Endothelial cell of umbilical vein (primary cell): ENCODE measurements around the gene STON2. TPM values are rescaled to one million over a fixed set of nuclear protein-coding genes. Genes with fewer than 3 reads are reported as not detected.
A peak's percentile ranks its signal among the peaks of the same experiment; 100 is the strongest.

Source experiments
- BruUV-seq: library from RNA; stranded (reverse); fragments of 400-500 nt; replicated peaks from 2 replicates; lab custom pipeline; 2021; lab: Mats Ljungman, UMichigan
- CTCF ChIA-PET: fragments of 300-600, 350-600 bp; sonication (Branson Sonifier 250); formaldehyde crosslinking; loops from one replicate; lab custom pipeline; 2021; ENCODE audit warnings: antibody characterized with exemption, inconsistent platforms; lab: Charles Lee
- POLR2A ChIA-PET: fragments of 300-600, 350-600 bp; sonication (Branson Sonifier 250); formaldehyde crosslinking; loops from one replicate; lab custom pipeline; 2021; ENCODE audit warnings: antibody characterized with exemption, inconsistent platforms; lab: Charles Lee
- DNase-seq: peaks from one replicate; pipeline ENCODE4 v3.0.0-alpha.2; 2011; ENCODE audit warnings: low read depth, low spot score
- FAIRE-seq: peaks from 2 replicates; lab custom pipeline; 2011; peaks lifted over from hg19 to GRCh38; lab: Jason Lieb, UNC
- H2AFZ ChIP-seq: 2 replicates; pipeline ENCODE4 v1.6.0; 2012; ENCODE audit warnings: low read depth, low read length, control low read depth, inconsistent platforms
- H3K27ac ChIP-seq: 2 replicates; pipeline ENCODE4 v1.5.1; 2011; ENCODE audit warnings: low read depth, mild to moderate bottlenecking, control low read depth, low read length, moderate library complexity; ENCODE audit not compliant: insufficient read depth
- H3K27me3 ChIP-seq, 2 experiments: 2 replicates each; pipeline versions ENCODE4 v1.6.0 to v1.6.1; 2011; ENCODE audit warnings: low read length in 2 of 2, mixed read lengths in 1 of 2; ENCODE audit not compliant: control insufficient read depth in 2 of 2, insufficient read depth in 2 of 2
- H3K36me3 ChIP-seq, 2 experiments: 2 replicates in 1 of 2; 3 replicates in 1 of 2; pipeline ENCODE4 v1.5.1; 2011; ENCODE audit warnings: low read length in 2 of 2, mild to moderate bottlenecking in 1 of 2, moderate library complexity in 1 of 2; ENCODE audit not compliant: control insufficient read depth in 2 of 2, insufficient read depth in 2 of 2; ENCODE audit errors: extremely low read depth in 1 of 2
- H3K4me1 ChIP-seq: 3 replicates; pipeline ENCODE4 v1.5.1; 2011; ENCODE audit warnings: mild to moderate bottlenecking, low read length; ENCODE audit not compliant: control insufficient read depth, insufficient read depth; ENCODE audit errors: extremely low read depth
- H3K4me2 ChIP-seq: 2 replicates; pipeline ENCODE4 v1.6.1; 2011; ENCODE audit warnings: low read length, control low read depth, mixed read lengths; ENCODE audit not compliant: insufficient read depth
- H3K4me3 ChIP-seq, 3 experiments: fragments of 200-600 bp in 1 of 3; sonication (generic), shearing (Covaris generic) in 1 of 3; replicated peaks in 1 of 3; 2 replicates each; pipeline ENCODE4 v1.5.1; 2011 to 2016; ENCODE audit warnings: control low read depth in 3 of 3, low read length in 3 of 3, mild to moderate bottlenecking in 2 of 3, inconsistent platforms in 1 of 3, low read depth in 1 of 3, moderate library complexity in 1 of 3; ENCODE audit not compliant: insufficient read depth in 1 of 3
- H3K79me2 ChIP-seq: 2 replicates; pipeline ENCODE4 v1.6.0; 2012; ENCODE audit warnings: low read length, inconsistent platforms; ENCODE audit not compliant: control insufficient read depth, insufficient read depth
- H3K9ac ChIP-seq: replicated peaks from 2 replicates; pipeline ENCODE3; 2011; ENCODE audit warnings: low read length, control low read depth; ENCODE audit not compliant: insufficient read depth; ENCODE audit errors: extremely low read depth
- H3K9me1 ChIP-seq: replicated peaks from 3 replicates; pipeline ENCODE4 v1.6.0; 2011; ENCODE audit warnings: mild to moderate bottlenecking, low read length; ENCODE audit not compliant: control insufficient read depth, insufficient read depth; ENCODE audit errors: extremely low read depth
- H3K9me3 ChIP-seq: replicated peaks from 2 replicates; pipeline ENCODE4 v1.5.1; 2012; ENCODE audit warnings: low read length, inconsistent platforms; ENCODE audit not compliant: control insufficient read depth, insufficient read depth
- H4K20me1 ChIP-seq: replicated peaks from 2 replicates; pipeline ENCODE3; 2011; ENCODE audit warnings: mild to moderate bottlenecking, low read length; ENCODE audit not compliant: control insufficient read depth, insufficient read depth; ENCODE audit errors: extremely low read depth
- EZH2 ChIP-seq: IDR thresholded peaks from 2 replicates; pipeline ENCODE4 v1.6.1; 2012; ENCODE audit warnings: borderline replicate concordance, low read depth, mild to moderate bottlenecking, moderate library complexity, low read length, inconsistent platforms; ENCODE audit not compliant: severe bottlenecking
- FOS ChIP-seq: IDR thresholded peaks from 2 replicates; pipeline ENCODE4 v1.6.1; 2011; ENCODE audit warnings: mild to moderate bottlenecking, low read length, moderate library complexity, borderline replicate concordance; ENCODE audit not compliant: insufficient read depth
- JUN ChIP-seq: IDR thresholded peaks from 2 replicates; pipeline ENCODE4 v1.6.1; 2011; ENCODE audit warnings: borderline replicate concordance, low read depth; ENCODE audit not compliant: insufficient read length, insufficient read depth
- MAX ChIP-seq: IDR thresholded peaks from 2 replicates; pipeline ENCODE4 v1.6.1; 2011; ENCODE audit not compliant: insufficient read depth, insufficient read length
- MYC ChIP-seq: IDR thresholded peaks from one replicate; pipeline ENCODE4 v1.6.1; 2011; ENCODE audit warnings: mild to moderate bottlenecking, low read depth, low read length
- POLR2A ChIP-seq: IDR thresholded peaks from 2 replicates; pipeline ENCODE4 v1.6.1; 2012; ENCODE audit warnings: low read depth, mild to moderate bottlenecking, control low read depth, low read length
- dilution Hi-C: fragments of 300-500 bp; cut with MboI; formaldehyde crosslinking; loops from one replicate; pipeline ENCODE4 v1.15.0; 2019; ENCODE audit warnings: low sequenced_read_pairs; ENCODE audit not compliant: extremely low pct_ligation_motif_present
- intact Hi-C: fragments of 100-400 bp; cut with micrococcal nuclease; formaldehyde crosslinking; loops from one replicate; pipeline ENCODE4 v1.10.0; 2022
- polyA plus RNA-seq, 4 experiments: library from polyadenylated mRNA; depleted of rRNA in 3 of 4; stranded (reverse) in 3 of 4; unstranded in 1 of 4; fragments of >200 nt; gene quantifications; 2 replicates each; pipeline versions ENCODE4 v1.2.1 to v1.2.3, GENCODE V29; 2011 to 2012; ENCODE audit warnings: missing spikeins in 1 of 4
- total RNA-seq: library from RNA; stranded (reverse); gene quantifications from 2 replicates; pipeline ENCODE4 v1.2.3, GENCODE V29; 2021

The STON2 gene
- total and polyA plus RNA-seq, 2 donors (not counting 3 experiments of a cell fraction or from before 2014, with no cell fraction given), result not detected

DNA sequence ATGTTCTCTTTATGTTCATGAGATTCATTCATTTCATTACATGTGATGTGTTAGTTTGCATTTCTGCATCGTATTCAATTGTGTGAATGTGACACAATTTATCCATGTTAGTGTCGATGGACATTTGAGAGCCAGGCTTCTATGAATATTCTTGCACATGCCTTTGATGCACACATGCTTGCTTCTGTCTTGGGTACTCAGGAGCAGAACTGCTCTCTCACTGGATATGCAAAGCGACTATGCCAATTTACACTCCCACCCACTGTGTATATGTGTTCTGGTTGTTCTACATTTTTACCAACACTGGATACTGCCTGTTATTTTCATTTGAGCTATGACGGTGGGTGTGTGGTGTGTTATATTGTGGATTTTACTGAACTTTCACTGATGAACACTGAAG lies 95.1 kb downstream of the STON2 start:
- ChIA-PET CTCF (no interaction called here), POLR2A (no interaction called here)
- H3K9me1 ChIP-seq, result no peaks in the 10 kb centered on the region

GRCh38 chr14:81303258-81303935 lies 96.7 kb downstream of the STON2 start:
- H3K9me1 ChIP-seq, result no peaks in the 10 kb centered on the region
- dilution Hi-C loops (no loop called here), intact Hi-C loops (no loop called here)
- no peak overlapping the region for H3K27ac ChIP-seq
- no peaks in the 10 kb centered on the region for H3K79me2 ChIP-seq
- H3K4me2 ChIP-seq, result no peak overlapping the region
- H4K20me1 ChIP-seq, result no peaks in the 10 kb centered on the region
- no peaks in the 10 kb centered on the region for H3K4me1 ChIP-seq
- H2AFZ ChIP-seq, result no peak overlapping the region
- BruUV-seq, result no TSS peak
- TF ChIP-seq POLR2A, result no peak
- TF ChIP-seq MAX, result no peak
- TF ChIP-seq FOS, result peak; percentile 51
- TF ChIP-seq JUN, result no peak
- no peaks in the 10 kb centered on the region for H3K36me3 ChIP-seq
- DNase-seq (no peak), FAIRE-seq (no peak)
- H3K9me3 ChIP-seq, result no peaks in the 10 kb centered on the region
- no peaks in the 10 kb centered on the region for H3K27me3 ChIP-seq
- POLR2A ChIA-PET, result no interaction called here
- CTCF ChIA-PET, result no interaction called here
- no peak overlapping the region for H3K4me3 ChIP-seq
- H3K9ac ChIP-seq, result no peak overlapping the region

More for the DNA sequence above, 95.1 kb downstream of the STON2 start:
- intact Hi-C loops, result no loop called here
- BruUV-seq, result no TSS peak
- no peaks in the 10 kb centered on the region for H3K36me3 ChIP-seq
- H3K4me2 ChIP-seq, result no peak overlapping the region
- no peaks in the 10 kb centered on the region for H3K4me1 ChIP-seq
- no peaks in the 10 kb centered on the region for H3K9me3 ChIP-seq
- no peak overlapping the region for H2AFZ ChIP-seq
- no peaks in the 10 kb centered on the region for H3K79me2 ChIP-seq
- H3K9ac ChIP-seq, result no peak overlapping the region
- no peaks in the 10 kb centered on the region for H3K27me3 ChIP-seq
- no peak overlapping the region for H3K27ac ChIP-seq
- TF ChIP-seq EZH2, result no peak
- no peak for TF ChIP-seq MYC
- H4K20me1 ChIP-seq, result no peaks in the 10 kb centered on the region
- no peak overlapping the region for H3K4me3 ChIP-seq
- FAIRE-seq, result no peak
- no peak for DNase-seq
- dilution Hi-C loops, result no loop called here
